ENCODE results near the gene LRIT2.
"Not testable (repeated sequence)": the region's sequence is repeated elsewhere in the genome, so short reads cannot be mapped to it uniquely, and the experiment has no call there.

LRIT2 gene

GRCh38 chr10:84173501-84173929, 51.8 kb downstream of the LRIT2 start, which contains the start of gene GPR15LG:
GPR15LG (plus strand) TSS chr10:84173801; CDS start chr10:84173852, 51 bp downstream.
- no peaks in the 10 kb centered on the region for H3K79me1 ChIP-seq (replicated peaks; ENCODE audit: low read length, poor library complexity, severe bottlenecking)
- no peak within 1 kb of the TSS for H2BK15ac ChIP-seq (ENCODE audit: low read depth, poor library complexity, severe bottlenecking)
- H3K4me3 ChIP-seq (ENCODE audit: insufficient read depth in 1 of 2, low read depth in 1 of 2, low read length in 2 of 2): no peak within 1 kb of the TSS
- H4K8ac ChIP-seq (ENCODE audit: low read length): no peak within 1 kb of the TSS
- no peak within 1 kb of the TSS for H3K4ac ChIP-seq (ENCODE audit: low read depth in 1 of 2, low read length in 2 of 2)
- no peak for DNase-seq
- H3K23ac ChIP-seq (ENCODE audit: low read length in 2 of 2): no peak within 1 kb of the TSS
- no peak within 1 kb of the TSS for H4K91ac ChIP-seq (ENCODE audit: low read length)
- H3K14ac ChIP-seq (ENCODE audit: low read length in 2 of 2): no peak within 1 kb of the TSS
- no peak within 1 kb of the TSS for H2AFZ ChIP-seq (ENCODE audit: low read depth, low read length)
- H3K4me1 ChIP-seq (ENCODE audit: control insufficient read depth, insufficient read depth, low read depth, low read length): peaks cover 27% of the 10 kb centered on the region
- H3K27me3 ChIP-seq (ENCODE audit: control insufficient read depth in 1 of 2, insufficient read depth in 1 of 2, low read length in 2 of 2): peaks cover 0 to 7% of the 10 kb centered on the region in 2 experiments
- H2AK5ac ChIP-seq (ENCODE audit: low read length, severe bottlenecking): peak within 1 kb of the TSS; percentile 95
- WGBS: 84% methylated on average over 2 of the region's 2 CpGs
- no peaks in the 10 kb centered on the region for H3K9me3 ChIP-seq (ENCODE audit: control insufficient read depth, low read length)
- no peak within 1 kb of the TSS for H2BK120ac ChIP-seq (ENCODE audit: low read depth, low read length)
- no peak within 1 kb of the TSS for H2BK12ac ChIP-seq (ENCODE audit: low read length in 2 of 2)
- no peaks in the 10 kb centered on the region for H3K36me3 ChIP-seq (ENCODE audit: control insufficient read depth in 1 of 2, insufficient read depth in 2 of 2, low read depth in 1 of 2, low read length in 2 of 2)
- peak within 1 kb of the TSS; percentile 45 for H2BK5ac ChIP-seq (ENCODE audit: low read depth, low read length, poor library complexity, severe bottlenecking)
- no peak within 1 kb of the TSS for H3K9ac ChIP-seq (ENCODE audit: low read length)
- peak within 1 kb of the TSS; percentile 96 for H3K27ac ChIP-seq (ENCODE audit: low read length, poor library complexity, severe bottlenecking)
- H3K18ac ChIP-seq (ENCODE audit: low read depth in 1 of 2, low read length in 2 of 2): no peak within 1 kb of the TSS
- no peak within 1 kb of the TSS for H3K4me2 ChIP-seq (ENCODE audit: low read length, poor library complexity, severe bottlenecking)

GRCh38 chr10:84172467-84173356, 52.6 kb downstream of the LRIT2 start:
- Histone ChIP-seq H2AFZ (ENCODE audit: low read depth, low read length) (no peak overlapping the region), H3K4me2 (ENCODE audit: low read length, poor library complexity, severe bottlenecking) (no peak overlapping the region), H3K27ac (ENCODE audit: low read length, poor library complexity, severe bottlenecking) (peak overlapping the region; percentile 96), H2BK5ac (ENCODE audit: low read depth, low read length, poor library complexity, severe bottlenecking) (peak overlapping the region; percentile 93), H3K23ac (ENCODE audit: low read length in 2 of 2) (no peak overlapping the region), H2BK15ac (ENCODE audit: low read depth, poor library complexity, severe bottlenecking) (no peak overlapping the region), H2BK120ac (ENCODE audit: low read depth, low read length) (no peak overlapping the region), H4K8ac (ENCODE audit: low read length) (no peak overlapping the region), H4K91ac (ENCODE audit: low read length) (no peak overlapping the region), H3K79me1 (replicated peaks; ENCODE audit: low read length, poor library complexity, severe bottlenecking) (no peaks in the 10 kb centered on the region), H3K14ac (ENCODE audit: low read length in 2 of 2) (no peak overlapping the region), H3K9me3 (ENCODE audit: control insufficient read depth, low read length) (no peaks in the 10 kb centered on the region), H3K36me3 (ENCODE audit: control insufficient read depth in 1 of 2, insufficient read depth in 2 of 2, low read depth in 1 of 2, low read length in 2 of 2) (no peaks in the 10 kb centered on the region), H3K18ac (ENCODE audit: low read depth in 1 of 2, low read length in 2 of 2) (no peak overlapping the region), H3K4me3 (ENCODE audit: insufficient read depth in 1 of 2, low read depth in 1 of 2, low read length in 2 of 2) (no peak overlapping the region), H3K4me1 (ENCODE audit: control insufficient read depth, insufficient read depth, low read depth, low read length) (peaks cover 27% of the 10 kb centered on the region), H2AK5ac (ENCODE audit: low read length, severe bottlenecking) (peak overlapping the region; percentile 95), H3K27me3 (ENCODE audit: control insufficient read depth in 1 of 2, insufficient read depth in 1 of 2, low read length in 2 of 2) (peaks cover 0 to 2% of the 10 kb centered on the region in 2 experiments), H3K4ac (ENCODE audit: low read depth in 1 of 2, low read length in 2 of 2) (no peak overlapping the region), H3K9ac (ENCODE audit: low read length) (no peak overlapping the region), H2BK12ac (ENCODE audit: low read length in 2 of 2) (no peak overlapping the region)
- WGBS: 79% methylated on average over 9 of the region's 9 CpGs
- no peak for DNase-seq

- Histone ChIP-seq H3K27ac (ENCODE audit: low read length, poor library complexity, severe bottlenecking) (peak overlapping the region; percentile 96), H3K4me1 (ENCODE audit: control insufficient read depth, insufficient read depth, low read depth, low read length) (peaks cover 23% of the 10 kb centered on the region), H3K4me3 (ENCODE audit: insufficient read depth in 1 of 2, low read depth in 1 of 2, low read length in 2 of 2) (peak overlapping the region in 1 of 2 experiments; percentile 46), H3K4me2 (ENCODE audit: low read length, poor library complexity, severe bottlenecking) (peak overlapping the region; percentile 55), H2BK5ac (ENCODE audit: low read depth, low read length, poor library complexity, severe bottlenecking) (peak overlapping the region; percentile 93)
- H4K91ac ChIP-seq (ENCODE audit: low read length); H3K23ac ChIP-seq (ENCODE audit: low read length in 2 of 2); H2AFZ ChIP-seq (ENCODE audit: low read depth, low read length); H2BK12ac ChIP-seq (ENCODE audit: low read length in 2 of 2); H4K8ac ChIP-seq (ENCODE audit: low read length); H2BK15ac ChIP-seq (ENCODE audit: low read depth, poor library complexity, severe bottlenecking); H2AK5ac ChIP-seq (ENCODE audit: low read length, severe bottlenecking); H3K4ac ChIP-seq (ENCODE audit: low read depth in 1 of 2, low read length in 2 of 2); H2BK120ac ChIP-seq (ENCODE audit: low read depth, low read length); H3K27me3 ChIP-seq (ENCODE audit: control insufficient read depth in 1 of 2, insufficient read depth in 1 of 2, low read length in 2 of 2); DNase-seq; H3K9me3 ChIP-seq (ENCODE audit: control insufficient read depth, low read length); H3K36me3 ChIP-seq (ENCODE audit: control insufficient read depth in 1 of 2, insufficient read depth in 2 of 2, low read depth in 1 of 2, low read length in 2 of 2); H3K18ac ChIP-seq (ENCODE audit: low read depth in 1 of 2, low read length in 2 of 2); H3K9ac ChIP-seq (ENCODE audit: low read length); H3K14ac ChIP-seq (ENCODE audit: low read length in 2 of 2); H3K79me1 ChIP-seq (replicated peaks; ENCODE audit: low read length, poor library complexity, severe bottlenecking): not testable (repeated sequence)
- 90% methylated on average over 14 of the region's 21 CpGs for WGBS
Observed at GRCh38 chr10:84171700-84172466, 53.5 kb downstream of the LRIT2 start.

GRCh38 chr10:84171237-84171636, 54.1 kb downstream of the LRIT2 start:
- H3K23ac ChIP-seq (ENCODE audit: low read length in 2 of 2): not testable (repeated sequence)

More at GRCh38 chr10:84171237-84171636, 54.1 kb downstream of the LRIT2 start:
- not testable (repeated sequence) for DNase-seq; H2BK120ac ChIP-seq (ENCODE audit: low read depth, low read length); H3K14ac ChIP-seq (ENCODE audit: low read length in 2 of 2); H2BK15ac ChIP-seq (ENCODE audit: low read depth, poor library complexity, severe bottlenecking); H3K18ac ChIP-seq (ENCODE audit: low read depth in 1 of 2, low read length in 2 of 2); H3K9ac ChIP-seq (ENCODE audit: low read length); H4K91ac ChIP-seq (ENCODE audit: low read length); H3K79me1 ChIP-seq (replicated peaks; ENCODE audit: low read length, poor library complexity, severe bottlenecking); H3K36me3 ChIP-seq (ENCODE audit: control insufficient read depth in 1 of 2, insufficient read depth in 2 of 2, low read depth in 1 of 2, low read length in 2 of 2); H2AK5ac ChIP-seq (ENCODE audit: low read length, severe bottlenecking); H3K27me3 ChIP-seq (ENCODE audit: control insufficient read depth in 1 of 2, insufficient read depth in 1 of 2, low read length in 2 of 2); H3K9me3 ChIP-seq (ENCODE audit: control insufficient read depth, low read length); H3K4ac ChIP-seq (ENCODE audit: low read depth in 1 of 2, low read length in 2 of 2); H2BK5ac ChIP-seq (ENCODE audit: low read depth, low read length, poor library complexity, severe bottlenecking); H2AFZ ChIP-seq (ENCODE audit: low read depth, low read length); H2BK12ac ChIP-seq (ENCODE audit: low read length in 2 of 2); H4K8ac ChIP-seq (ENCODE audit: low read length)
- Histone ChIP-seq H3K4me1 (ENCODE audit: control insufficient read depth, insufficient read depth, low read depth, low read length) (peaks cover 24% of the 10 kb centered on the region), H3K27ac (ENCODE audit: low read length, poor library complexity, severe bottlenecking) (peak overlapping the region; percentile 96), H3K4me2 (ENCODE audit: low read length, poor library complexity, severe bottlenecking) (peak overlapping the region; percentile 55), H3K4me3 (ENCODE audit: insufficient read depth in 1 of 2, low read depth in 1 of 2, low read length in 2 of 2) (peak overlapping the region in 1 of 2 experiments; percentile 46)
- WGBS: 87% methylated on average over 1 of the region's 2 CpGs

Data from mesenchymal stem cell (in vitro differentiated cells and primary cell).